ENCODE measurements around the gene LRRK1. TPM values are rescaled to one million over a fixed set of nuclear protein-coding genes. Genes with fewer than 3 reads are reported as not detected.

LRRK1 gene
- total RNA-seq, 3 donors from 2014 or later (not counting 1 experiment from before 2014, with no cell fraction given) = 1.2 to 5.5 (median 3.2) TPM

DNA sequence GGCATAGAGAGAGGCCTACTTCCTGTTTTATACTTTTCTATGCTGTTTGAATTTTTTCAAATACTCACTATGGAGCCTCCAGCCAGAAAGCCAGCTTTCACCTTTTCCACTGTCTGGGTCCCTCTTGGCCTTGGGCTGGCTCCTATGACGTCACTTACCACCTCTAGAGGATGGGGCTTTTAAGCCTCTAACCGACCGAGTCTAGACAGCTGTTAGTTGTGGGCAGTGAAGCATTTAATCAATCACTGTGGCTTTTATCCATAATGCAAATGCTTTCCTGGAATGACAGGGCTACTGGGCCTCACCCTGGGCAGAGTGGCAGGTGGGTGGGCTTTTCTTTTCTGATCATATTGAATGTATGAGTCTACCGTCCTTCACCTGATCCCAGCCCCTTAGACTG is 61.9 kb downstream of the LRRK1 start:
- Histone ChIP-seq H3K4me3 (ENCODE audit: low read length) (no peak overlapping the region), H3K4me1 (ENCODE audit: control insufficient read depth, insufficient read depth, low read length) (no peaks in the 10 kb centered on the region), H3K27me3 (ENCODE audit: control insufficient read depth, insufficient read depth, low read length) (no peaks in the 10 kb centered on the region), H3K27ac (ENCODE audit: low read length) (no peak overlapping the region), H3K36me3 (ENCODE audit: control insufficient read depth, insufficient read depth, low read length) (no peaks in the 10 kb centered on the region), H3K9me3 (ENCODE audit: control insufficient read depth, insufficient read depth, low read length) (no peaks in the 10 kb centered on the region)
- intact Hi-C loops (cut with micrococcal nuclease) = no loop called here
- TF ChIP-seq, protein P1, sequence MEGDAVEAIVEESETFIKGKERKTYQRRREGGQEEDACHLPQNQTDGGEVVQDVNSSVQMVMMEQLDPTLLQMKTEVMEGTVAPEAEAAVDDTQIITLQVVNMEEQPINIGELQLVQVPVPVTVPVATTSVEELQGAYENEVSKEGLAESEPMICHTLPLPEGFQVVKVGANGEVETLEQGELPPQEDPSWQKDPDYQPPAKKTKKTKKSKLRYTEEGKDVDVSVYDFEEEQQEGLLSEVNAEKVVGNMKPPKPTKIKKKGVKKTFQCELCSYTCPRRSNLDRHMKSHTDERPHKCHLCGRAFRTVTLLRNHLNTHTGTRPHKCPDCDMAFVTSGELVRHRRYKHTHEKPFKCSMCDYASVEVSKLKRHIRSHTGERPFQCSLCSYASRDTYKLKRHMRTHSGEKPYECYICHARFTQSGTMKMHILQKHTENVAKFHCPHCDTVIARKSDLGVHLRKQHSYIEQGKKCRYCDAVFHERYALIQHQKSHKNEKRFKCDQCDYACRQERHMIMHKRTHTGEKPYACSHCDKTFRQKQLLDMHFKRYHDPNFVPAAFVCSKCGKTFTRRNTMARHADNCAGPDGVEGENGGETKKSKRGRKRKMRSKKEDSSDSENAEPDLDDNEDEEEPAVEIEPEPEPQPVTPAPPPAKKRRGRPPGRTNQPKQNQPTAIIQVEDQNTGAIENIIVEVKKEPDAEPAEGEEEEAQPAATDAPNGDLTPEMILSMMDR (IDR thresholded peaks at IDR 0.05) = no peak
- WGBS (ENCODE audit: insufficient coverage) = 74% methylated on average over 4 of the region's 4 CpGs
- no peak overlapping the region for H3K4me3 Mint-ChIP-seq
- DNase-seq (no peak), ATAC-seq (no peak)
- no peaks in the 10 kb centered on the region for H3K9me3 Mint-ChIP-seq
- no peak overlapping the region for H3K27ac Mint-ChIP-seq
- H3K27me3 Mint-ChIP-seq (ENCODE audit: low read depth in 2 of 2) = peaks cover 10 to 39% of the 10 kb centered on the region in 2 donors
- H3K4me1 Mint-ChIP-seq = no peaks in the 10 kb centered on the region
- H3K36me3 Mint-ChIP-seq = no peaks in the 10 kb centered on the region

DNA sequence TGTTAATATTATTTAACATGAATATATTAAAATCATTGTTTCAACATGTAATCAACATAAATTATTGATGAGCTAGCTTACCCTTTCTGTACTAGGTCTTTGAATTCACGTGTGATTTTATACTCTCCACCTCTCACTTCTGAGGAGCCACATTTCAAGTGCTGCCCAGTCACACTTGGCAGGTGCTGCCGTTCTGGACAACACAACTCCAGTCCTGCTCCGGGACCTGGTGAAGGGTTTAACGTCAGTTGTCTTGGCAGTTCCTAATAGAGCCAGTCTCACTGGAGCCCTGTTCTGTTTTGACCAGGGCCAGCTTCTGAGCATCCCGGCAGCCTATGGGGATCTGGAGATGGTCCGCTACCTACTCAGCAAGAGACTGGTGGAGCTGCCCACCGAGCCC is 64.1 kb downstream of the LRRK1 start:
- Histone ChIP-seq H3K4me1 (ENCODE audit: control insufficient read depth, insufficient read depth, low read length) (no peaks in the 10 kb centered on the region), H3K36me3 (ENCODE audit: control insufficient read depth, insufficient read depth, low read length) (no peaks in the 10 kb centered on the region), H3K4me3 (ENCODE audit: low read length) (no peak overlapping the region), H3K9me3 (ENCODE audit: control insufficient read depth, insufficient read depth, low read length) (no peaks in the 10 kb centered on the region), H3K27ac (ENCODE audit: low read length) (no peak overlapping the region), H3K27me3 (ENCODE audit: control insufficient read depth, insufficient read depth, low read length) (no peaks in the 10 kb centered on the region)
- no peak overlapping the region for H3K27ac Mint-ChIP-seq
- H3K9me3 Mint-ChIP-seq = no peaks in the 10 kb centered on the region
- WGBS (ENCODE audit: insufficient coverage) = 96% methylated on average over 7 of the region's 7 CpGs
- DNase-seq = no peak
- no peaks in the 10 kb centered on the region for H3K4me1 Mint-ChIP-seq
- H3K27me3 Mint-ChIP-seq (ENCODE audit: low read depth in 2 of 2) = peaks cover 5 to 17% of the 10 kb centered on the region in 2 donors
- ATAC-seq = no peak
- no peak overlapping the region for H3K4me3 Mint-ChIP-seq
- TF ChIP-seq, protein P1 (IDR thresholded peaks at IDR 0.05) = no peak
- intact Hi-C loops (cut with micrococcal nuclease) = no loop called here
- H3K36me3 Mint-ChIP-seq = no peaks in the 10 kb centered on the region

DNA sequence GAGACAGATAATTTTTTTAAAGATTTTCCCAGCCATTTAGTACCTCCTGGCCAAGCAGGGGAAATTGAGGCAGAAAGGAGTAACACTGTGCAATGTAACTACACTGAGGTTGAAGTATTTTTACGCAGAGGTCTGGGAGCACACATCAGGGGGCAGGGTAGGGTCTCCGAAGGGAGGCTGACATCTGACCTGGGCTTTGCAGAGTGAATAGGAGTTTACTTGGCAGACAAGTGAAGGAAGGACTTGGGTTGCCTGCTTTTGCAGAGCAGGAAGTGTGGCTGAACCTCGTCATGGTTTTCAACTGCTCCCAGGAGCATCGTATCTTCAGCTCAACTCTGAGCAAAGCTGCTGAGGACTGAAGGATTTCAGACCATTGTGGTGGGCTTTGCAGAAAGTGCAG is 66.2 kb downstream of the LRRK1 start:
- H3K27ac ChIP-seq (ENCODE audit: low read length) = no peak overlapping the region
- TF ChIP-seq, protein P1 (IDR thresholded peaks at IDR 0.05) = no peak
- H3K36me3 ChIP-seq (ENCODE audit: control insufficient read depth, insufficient read depth, low read length) = no peaks in the 10 kb centered on the region
- H3K4me1 Mint-ChIP-seq = no peaks in the 10 kb centered on the region
- 75% methylated on average over 4 of the region's 4 CpGs for WGBS (ENCODE audit: insufficient coverage)
- no peak for DNase-seq
- no peak overlapping the region for H3K4me3 Mint-ChIP-seq
- no peaks in the 10 kb centered on the region for H3K27me3 ChIP-seq (ENCODE audit: control insufficient read depth, insufficient read depth, low read length)
- no peaks in the 10 kb centered on the region for H3K4me1 ChIP-seq (ENCODE audit: control insufficient read depth, insufficient read depth, low read length)
- intact Hi-C loops (cut with micrococcal nuclease) = no loop called here
- H3K36me3 Mint-ChIP-seq = no peaks in the 10 kb centered on the region
- ATAC-seq = no peak
- no peak overlapping the region for H3K4me3 ChIP-seq (ENCODE audit: low read length)
- H3K27ac Mint-ChIP-seq = no peak overlapping the region
- peaks cover 6 to 27% of the 10 kb centered on the region in 2 donors for H3K27me3 Mint-ChIP-seq (ENCODE audit: low read depth in 2 of 2)
- H3K9me3 Mint-ChIP-seq = no peaks in the 10 kb centered on the region
- no peaks in the 10 kb centered on the region for H3K9me3 ChIP-seq (ENCODE audit: control insufficient read depth, insufficient read depth, low read length)

DNA sequence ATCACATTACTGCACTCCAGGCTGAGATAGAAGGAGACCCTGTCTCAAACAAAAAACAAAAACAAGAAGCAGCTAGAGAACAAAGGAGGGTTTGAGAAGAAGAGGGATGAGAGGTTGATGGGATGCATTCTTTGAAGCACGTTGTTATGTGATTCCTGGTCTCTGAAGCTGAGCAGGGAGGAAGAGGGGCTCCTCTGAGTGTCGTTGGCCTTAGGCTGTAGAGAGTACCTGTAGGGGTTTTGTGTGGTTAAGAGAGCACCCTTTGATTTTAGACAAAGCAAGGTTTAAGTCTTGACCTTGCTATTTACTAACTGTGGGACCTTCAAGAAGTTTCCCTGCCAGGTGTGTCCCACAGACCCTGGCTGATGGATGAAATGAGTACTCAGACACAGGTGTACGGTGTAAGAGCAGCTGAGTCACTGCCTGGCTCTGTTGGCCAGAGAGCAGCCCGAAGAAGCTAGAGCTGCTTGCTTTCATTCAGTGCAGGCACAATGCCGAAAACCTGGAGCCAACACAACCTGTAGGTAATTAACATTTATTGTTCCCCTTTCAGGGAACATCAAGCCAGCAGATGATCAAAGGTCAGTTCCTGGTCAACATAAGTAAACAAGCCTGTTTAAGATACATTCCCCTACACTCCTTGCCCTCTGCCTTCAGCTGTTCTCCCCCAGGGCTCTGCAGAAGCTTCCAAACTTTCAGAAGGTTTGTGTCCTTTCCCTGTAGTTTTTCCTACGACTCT is 67.2 kb downstream of the LRRK1 start:
- H3K27ac Mint-ChIP-seq = no peak overlapping the region
- Histone ChIP-seq H3K4me3 (ENCODE audit: low read length) (no peak overlapping the region), H3K27me3 (ENCODE audit: control insufficient read depth, insufficient read depth, low read length) (no peaks in the 10 kb centered on the region), H3K9me3 (ENCODE audit: control insufficient read depth, insufficient read depth, low read length) (no peaks in the 10 kb centered on the region), H3K36me3 (ENCODE audit: control insufficient read depth, insufficient read depth, low read length) (no peaks in the 10 kb centered on the region), H3K27ac (ENCODE audit: low read length) (no peak overlapping the region), H3K4me1 (ENCODE audit: control insufficient read depth, insufficient read depth, low read length) (no peaks in the 10 kb centered on the region)
- ATAC-seq = no peak
- H3K9me3 Mint-ChIP-seq = no peaks in the 10 kb centered on the region
- no peaks in the 10 kb centered on the region for H3K4me1 Mint-ChIP-seq
- peaks cover 6 to 35% of the 10 kb centered on the region in 2 donors for H3K27me3 Mint-ChIP-seq (ENCODE audit: low read depth in 2 of 2)
- H3K4me3 Mint-ChIP-seq = no peak overlapping the region
- TF ChIP-seq, protein P1 (IDR thresholded peaks at IDR 0.05) = no peak
- 78% methylated on average over 6 of the region's 6 CpGs for WGBS (ENCODE audit: insufficient coverage)
- H3K36me3 Mint-ChIP-seq = no peaks in the 10 kb centered on the region
- intact Hi-C loops (cut with micrococcal nuclease) = no loop called here
- no peak for DNase-seq

All from natural killer cell (primary cell).